ENCODE results near the gene KNDC1.

The KNDC1 gene

DNA sequence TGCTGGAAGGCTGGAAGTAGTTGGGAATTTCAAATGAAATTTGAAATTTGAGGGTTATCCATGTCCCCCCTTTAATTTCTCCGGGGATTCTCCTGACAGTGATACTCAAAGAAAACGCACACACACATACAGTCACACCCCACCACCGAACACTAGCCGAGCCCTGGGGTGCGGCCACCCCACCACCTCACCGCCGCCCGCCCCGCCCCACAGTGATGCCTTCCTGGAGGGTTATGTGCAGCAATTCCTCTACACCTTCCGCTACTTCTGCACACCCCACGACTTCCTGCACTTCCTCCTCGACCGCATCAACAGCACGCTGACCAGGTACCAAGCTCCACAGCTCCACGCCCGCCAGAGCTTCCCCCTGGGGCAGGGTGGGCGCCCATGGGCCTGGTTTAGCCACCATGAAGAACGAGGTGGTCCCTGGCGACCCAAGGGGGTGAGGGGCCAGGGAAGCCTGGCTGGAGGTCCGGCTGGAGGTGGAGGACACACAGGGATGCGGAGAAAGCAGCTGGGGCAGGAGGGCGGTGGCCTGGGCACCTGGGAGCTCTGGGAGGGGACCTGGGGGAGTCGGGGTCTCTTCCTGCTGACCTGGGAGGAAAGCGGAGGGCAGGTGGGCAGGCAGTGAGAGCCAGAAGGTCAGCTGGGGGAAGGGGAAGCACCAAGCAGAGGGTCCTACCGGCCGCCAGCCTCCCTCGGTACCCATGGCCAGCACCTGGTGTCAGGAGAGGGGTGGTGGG lies 50.5 kb downstream of the KNDC1 start:
- no peak for DNase-seq (ENCODE audit: low read depth, low spot score)
- no peak for TF ChIP-seq CTCF (IDR thresholded peaks at IDR 0.05; ENCODE audit: insufficient read depth, low read length, missing control alignments)
- CTCF ChIA-PET, result interaction anchor here (0.9 kb wide), 1 partner anchor 91 kb away, joined by 3 read pairs; no protein-coding TSS in a partner anchor
- POLR2A ChIA-PET, result no interaction called here
- no peak overlapping the region for H3K4me3 ChIP-seq (ENCODE audit: low read depth, low read length)

DNA sequence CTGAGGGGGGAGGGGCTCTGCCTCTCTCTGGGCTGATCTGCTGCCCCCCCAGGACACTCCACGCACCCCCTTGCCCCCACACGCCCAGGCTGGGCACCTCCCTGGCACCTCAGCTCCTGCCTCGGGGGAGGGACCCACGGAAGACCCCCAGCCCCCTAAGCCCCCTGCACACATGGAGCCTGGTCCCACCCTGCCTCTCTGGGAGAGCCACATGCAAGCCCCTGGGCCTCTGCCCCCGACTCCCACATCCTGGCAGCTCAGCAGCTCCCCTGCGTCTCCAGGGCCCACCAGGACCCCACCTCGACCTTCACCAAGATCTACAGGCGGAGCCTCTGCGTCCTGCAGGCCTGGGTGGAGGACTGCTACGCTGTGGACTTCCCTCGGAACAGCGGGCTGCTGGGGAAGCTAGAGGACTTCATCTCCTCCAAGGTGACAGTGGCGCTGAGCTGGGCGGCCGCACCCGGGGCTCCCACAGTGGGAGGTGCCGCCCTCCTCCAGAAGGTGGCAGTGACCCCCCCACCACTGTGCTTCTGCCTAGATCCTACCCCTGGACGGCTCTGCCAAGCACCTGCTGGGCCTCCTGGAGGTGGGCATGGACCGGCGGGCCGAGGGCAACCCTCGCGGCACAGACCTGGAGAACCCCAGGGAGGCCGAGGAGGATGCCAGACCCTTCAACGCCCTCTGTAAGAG lies 51.3 kb downstream of the KNDC1 start:
- ChIA-PET CTCF (no interaction called here), POLR2A (no interaction called here)
- no peak overlapping the region for H3K4me3 ChIP-seq (ENCODE audit: low read depth, low read length)
- no peak for TF ChIP-seq CTCF (IDR thresholded peaks at IDR 0.05; ENCODE audit: insufficient read depth, low read length, missing control alignments)
- DNase-seq (ENCODE audit: low read depth, low spot score), result no peak

GRCh38 chr10:133211959-133212852 lies 52.2 kb downstream of the KNDC1 start:
- CTCF ChIA-PET, result no interaction called here
- DNase-seq (ENCODE audit: low read depth, low spot score), result no peak
- POLR2A ChIA-PET, result no interaction called here
- H3K4me3 ChIP-seq (ENCODE audit: low read depth, low read length), result no peak overlapping the region
- no peak for TF ChIP-seq CTCF (IDR thresholded peaks at IDR 0.05; ENCODE audit: insufficient read depth, low read length, missing control alignments)

DNA sequence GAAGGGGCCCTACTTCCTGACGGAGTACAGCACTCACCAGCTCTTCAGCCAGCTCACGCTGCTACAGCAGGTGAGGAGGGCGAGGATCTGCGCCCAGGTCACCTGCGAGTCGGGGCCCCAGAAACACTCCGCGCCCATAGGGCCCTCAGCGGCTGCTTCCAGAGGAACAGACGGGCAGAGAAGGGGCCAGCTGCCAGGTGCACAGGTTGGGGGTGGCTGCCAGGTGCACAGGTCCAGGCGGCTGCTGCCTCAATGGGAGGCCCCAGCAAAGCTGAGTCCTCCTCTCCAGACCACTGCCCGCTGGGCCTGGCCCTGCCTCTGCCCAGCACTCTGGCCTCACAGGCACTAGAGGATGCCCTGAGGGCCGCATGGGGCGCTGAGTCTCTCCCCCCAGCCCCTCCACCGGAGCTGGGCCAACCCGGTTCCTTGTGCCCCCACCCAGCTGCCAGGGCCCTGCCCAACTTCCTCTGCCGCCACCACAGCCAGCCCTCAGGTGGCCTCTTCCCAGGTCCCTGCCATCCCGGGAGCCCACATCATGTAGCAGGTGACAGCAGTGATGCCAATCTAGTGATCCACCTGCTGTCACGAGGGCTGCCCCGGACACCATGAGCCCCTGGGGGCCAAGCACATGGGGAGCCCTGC lies 53.0 kb downstream of the KNDC1 start:
- DNase-seq (ENCODE audit: low read depth, low spot score), result no peak
- ChIA-PET CTCF (no interaction called here), POLR2A (no interaction called here)
- TF ChIP-seq CTCF (IDR thresholded peaks at IDR 0.05; ENCODE audit: insufficient read depth, low read length, missing control alignments), result no peak
- H3K4me3 ChIP-seq (ENCODE audit: low read depth, low read length), result no peak overlapping the region

- ChIA-PET CTCF (no interaction called here), POLR2A (no interaction called here)
- TF ChIP-seq CTCF (IDR thresholded peaks at IDR 0.05; ENCODE audit: insufficient read depth, low read length, missing control alignments), result no peak
- DNase-seq (ENCODE audit: low read depth, low spot score), result no peak
- no peak overlapping the region for H3K4me3 ChIP-seq (ENCODE audit: low read depth, low read length)
These were observed 53.8 kb downstream of the KNDC1 start for GRCh38 chr10:133213641-133214467.
